MM.1S (cell line): ENCODE data around the gene STXBP1.

Experiments
- CTCF ChIP-seq: fragments of 300-600 bp; sonication (generic); IDR thresholded peaks from 2 replicates; pipeline ENCODE4 v1.5.1; 2016; ENCODE audit warnings: antibody characterized with exemption, low read length, mixed read lengths
- EZH2 ChIP-seq: fragments of 300-600 bp; sonication (generic); optimal IDR thresholded peaks from 2 replicates; pipeline ENCODE3; 2017; ENCODE audit warnings: low read depth, mild to moderate bottlenecking, antibody characterized with exemption, low read length, mixed read lengths

GRCh38 chr9:127664324-127664677, 52.2 kb downstream of the STXBP1 start:
- TF ChIP-seq EZH2 (no peak), CTCF (no peak)
